IPS-NIHi11 (cell line): ENCODE measurements around the gene SPOCD1.

Experiments used
- DNase-seq: peaks from one replicate; pipeline ENCODE4 v3.0.0; 2012; ENCODE audit warnings: mixed read lengths, low spot score

The SPOCD1 gene

DNA sequence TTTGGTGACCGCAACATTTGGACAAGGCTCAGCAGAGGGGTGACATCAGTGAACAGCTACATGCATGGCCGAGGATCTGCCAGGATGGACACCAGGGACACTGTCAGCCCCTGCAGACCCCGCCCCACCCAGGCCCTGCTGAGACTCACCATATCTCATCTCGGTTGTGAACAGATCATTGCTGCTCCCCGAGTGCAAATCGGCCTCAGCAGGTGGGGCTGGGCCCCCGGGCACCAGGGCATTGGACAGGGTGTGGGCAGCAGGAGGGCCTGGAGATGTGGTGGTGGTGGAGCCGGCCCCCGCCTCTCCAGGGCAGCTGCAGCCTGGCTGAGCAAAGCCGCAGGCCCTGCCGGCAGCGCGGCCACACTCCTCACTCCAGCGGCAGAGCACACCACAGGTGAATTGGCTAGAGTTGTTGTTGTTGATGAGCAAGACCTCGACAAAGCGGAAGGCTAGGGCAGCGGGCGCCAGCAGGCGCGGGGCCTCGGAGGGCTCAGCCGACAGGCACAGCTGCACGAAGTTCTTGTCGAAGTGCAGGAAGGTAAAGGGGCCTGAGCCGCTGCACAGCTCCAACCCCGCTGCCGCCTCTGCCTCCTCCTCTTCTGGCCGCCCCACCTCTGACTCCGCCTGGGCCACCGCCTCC is 59.9 kb downstream of the SPOCD1 start:
- no peak for DNase-seq

DNA sequence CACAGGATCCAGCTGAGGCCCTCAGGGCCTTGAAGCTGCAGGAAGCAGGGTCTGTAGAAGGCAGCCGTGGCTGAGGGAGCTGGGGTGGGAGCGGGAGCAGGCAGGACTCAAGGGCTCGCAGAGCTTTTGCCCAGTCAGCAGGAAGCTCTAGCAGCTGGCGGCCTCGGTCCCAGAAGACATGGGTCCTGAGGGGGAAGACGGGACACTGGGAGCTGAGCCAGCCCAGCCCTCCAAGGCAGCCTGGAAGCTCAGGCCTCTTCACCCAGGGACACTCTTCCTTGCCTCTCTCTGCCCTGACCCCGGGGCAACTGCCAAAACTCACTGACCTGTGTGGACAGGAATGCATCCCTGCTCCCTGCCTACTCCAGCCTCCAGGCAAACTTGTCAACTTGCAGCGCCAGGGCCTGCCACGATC is 60.6 kb downstream of the SPOCD1 start:
- DNase-seq: no peak

DNA sequence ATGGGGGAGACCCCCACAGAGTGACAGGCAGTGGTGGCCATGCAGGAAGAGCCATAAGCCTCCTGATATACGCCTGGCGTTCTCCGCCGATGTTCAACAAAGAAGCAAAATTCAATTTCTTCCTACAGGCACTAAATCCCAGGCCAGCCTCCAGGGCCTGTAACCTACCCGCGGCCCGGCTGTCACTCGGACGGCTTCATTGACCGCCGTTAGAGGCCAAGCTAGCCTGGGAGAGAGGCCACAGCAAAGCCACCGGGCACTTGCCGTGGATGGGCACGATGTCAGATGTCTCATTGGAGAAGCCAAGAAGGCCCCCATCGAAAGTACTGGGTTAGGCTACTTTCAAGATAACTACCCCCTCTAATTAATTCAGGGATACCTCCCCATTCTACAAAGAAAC is 61.4 kb downstream of the SPOCD1 start:
- DNase-seq: no peak

DNA sequence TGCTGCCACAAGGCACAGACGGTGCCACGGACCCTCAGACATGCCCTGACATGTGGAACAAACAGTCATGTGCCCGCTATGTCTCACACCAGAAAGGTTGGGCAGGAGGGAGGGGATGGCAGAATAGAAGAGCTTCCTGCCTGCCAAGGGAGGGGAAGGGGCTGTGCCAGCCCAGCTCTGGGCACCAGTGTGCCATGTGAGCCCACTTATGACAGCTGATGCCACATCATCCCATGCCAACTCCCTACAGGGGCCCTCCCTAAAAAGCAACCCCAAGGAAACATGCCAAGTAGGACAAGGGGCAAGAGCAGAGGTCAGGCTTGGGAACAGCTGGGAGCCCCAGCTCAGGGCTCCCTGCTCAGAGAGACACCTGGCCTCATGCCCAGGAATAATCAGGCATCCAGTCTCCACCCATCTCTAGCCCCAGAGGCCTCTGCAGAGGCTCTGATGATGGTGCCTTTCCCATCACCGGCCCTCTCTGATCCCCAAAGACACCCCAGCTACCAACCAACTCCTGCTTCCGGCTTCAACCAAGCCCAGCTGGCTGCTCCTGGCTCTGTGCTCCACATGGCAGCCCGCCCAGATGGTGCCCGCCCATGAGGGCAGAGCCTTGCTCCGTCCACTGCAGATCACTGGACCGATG is 62.0 kb downstream of the SPOCD1 start:
- no peak for DNase-seq

DNA sequence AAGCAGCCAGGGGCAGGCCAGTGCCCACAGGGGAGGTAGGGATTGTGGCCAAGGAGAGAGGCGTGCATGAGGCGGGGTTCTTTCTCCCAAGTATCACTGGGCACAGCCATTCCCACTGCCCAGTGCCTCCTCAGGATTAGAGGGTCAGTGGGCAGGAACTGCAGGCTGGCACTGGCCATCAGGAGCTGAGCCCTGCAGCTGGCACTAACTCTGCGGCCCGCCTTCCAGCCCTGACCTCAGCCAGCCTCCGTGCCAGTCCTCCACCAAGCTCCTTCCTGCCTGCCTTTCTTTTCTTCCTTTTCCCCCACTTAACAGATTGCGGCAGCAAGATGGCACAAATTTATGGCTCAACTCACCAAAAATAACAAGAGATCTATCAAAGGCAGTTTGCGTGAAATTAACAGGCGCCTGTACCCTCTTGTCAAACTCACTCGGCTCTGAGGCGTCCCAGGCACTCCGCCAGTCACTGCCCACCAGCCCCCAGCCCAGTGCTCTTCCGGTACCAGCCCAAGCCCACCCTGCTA is 62.8 kb downstream of the SPOCD1 start:
- DNase-seq: no peak

DNA sequence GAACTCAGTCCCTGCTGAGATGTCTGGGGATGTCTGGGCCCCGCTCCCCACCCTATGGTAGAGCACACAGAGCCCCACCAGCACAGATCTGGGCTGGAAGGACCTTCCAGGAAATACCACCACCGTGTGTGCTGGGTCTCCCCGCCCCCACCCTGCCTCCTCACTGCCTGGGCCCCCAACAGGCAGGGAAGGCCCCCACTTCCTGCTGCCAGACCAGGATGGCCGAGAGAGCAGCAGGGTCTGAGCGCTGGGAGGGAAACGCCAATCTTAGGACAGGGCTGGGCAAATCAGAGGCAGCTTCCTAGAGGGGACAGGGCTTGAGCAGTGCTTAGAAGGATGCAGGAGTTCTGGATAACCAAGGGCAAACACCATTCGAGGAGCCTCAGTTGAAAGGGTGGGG is 63.6 kb downstream of the SPOCD1 start:
- no peak for DNase-seq

DNA sequence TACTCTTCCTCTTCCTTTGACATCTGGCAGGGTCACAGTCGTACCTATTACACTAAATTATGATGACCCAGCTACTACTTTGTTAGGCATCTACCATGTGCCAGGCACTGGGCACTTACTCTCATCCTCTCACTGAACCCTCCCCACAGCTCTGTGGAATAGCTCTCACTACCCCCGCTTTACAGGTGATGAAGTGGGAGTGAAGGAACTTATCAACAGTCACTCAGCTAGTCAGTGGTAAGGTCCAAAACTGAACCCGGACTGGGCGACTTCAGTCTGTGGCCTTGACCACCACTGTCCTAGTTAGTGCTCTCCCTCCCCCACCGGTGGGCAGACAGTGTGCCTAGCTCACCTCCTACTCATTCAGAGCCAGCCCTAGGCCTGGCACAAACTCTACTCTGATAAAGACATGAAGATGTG is 64.0 kb downstream of the SPOCD1 start:
- no peak for DNase-seq

DNA sequence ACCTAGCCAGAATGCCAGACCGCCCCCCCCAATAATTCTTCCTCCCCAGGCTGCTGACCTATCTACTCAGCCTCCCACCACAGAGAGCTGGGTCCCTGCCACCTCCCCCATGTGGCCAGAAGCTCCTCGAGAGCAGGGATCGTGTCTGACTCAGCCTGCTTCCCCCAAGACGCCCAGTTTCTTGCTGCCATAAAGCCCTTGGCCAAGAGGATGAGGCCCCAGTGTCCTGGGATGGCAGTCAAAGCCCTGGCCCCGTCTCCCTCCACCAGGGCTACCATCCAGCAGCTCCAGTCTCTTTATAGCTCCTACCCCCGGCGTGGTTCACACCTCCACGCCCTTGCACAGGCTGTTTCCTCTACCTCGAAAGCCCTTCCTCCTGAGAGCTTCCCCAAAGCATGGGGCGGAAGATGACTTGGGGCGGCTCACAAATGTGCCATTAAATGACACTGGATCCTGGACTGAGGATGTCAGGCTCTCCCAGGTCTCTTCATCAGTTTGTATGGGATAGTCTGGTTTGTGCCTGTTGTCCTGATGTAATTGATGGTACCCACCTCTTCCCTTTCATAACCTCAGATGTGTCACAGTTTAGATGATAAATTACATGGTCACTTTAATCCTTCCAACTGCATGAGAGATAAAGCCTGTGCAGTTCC is 64.8 kb downstream of the SPOCD1 start:
- DNase-seq: no peak

DNA sequence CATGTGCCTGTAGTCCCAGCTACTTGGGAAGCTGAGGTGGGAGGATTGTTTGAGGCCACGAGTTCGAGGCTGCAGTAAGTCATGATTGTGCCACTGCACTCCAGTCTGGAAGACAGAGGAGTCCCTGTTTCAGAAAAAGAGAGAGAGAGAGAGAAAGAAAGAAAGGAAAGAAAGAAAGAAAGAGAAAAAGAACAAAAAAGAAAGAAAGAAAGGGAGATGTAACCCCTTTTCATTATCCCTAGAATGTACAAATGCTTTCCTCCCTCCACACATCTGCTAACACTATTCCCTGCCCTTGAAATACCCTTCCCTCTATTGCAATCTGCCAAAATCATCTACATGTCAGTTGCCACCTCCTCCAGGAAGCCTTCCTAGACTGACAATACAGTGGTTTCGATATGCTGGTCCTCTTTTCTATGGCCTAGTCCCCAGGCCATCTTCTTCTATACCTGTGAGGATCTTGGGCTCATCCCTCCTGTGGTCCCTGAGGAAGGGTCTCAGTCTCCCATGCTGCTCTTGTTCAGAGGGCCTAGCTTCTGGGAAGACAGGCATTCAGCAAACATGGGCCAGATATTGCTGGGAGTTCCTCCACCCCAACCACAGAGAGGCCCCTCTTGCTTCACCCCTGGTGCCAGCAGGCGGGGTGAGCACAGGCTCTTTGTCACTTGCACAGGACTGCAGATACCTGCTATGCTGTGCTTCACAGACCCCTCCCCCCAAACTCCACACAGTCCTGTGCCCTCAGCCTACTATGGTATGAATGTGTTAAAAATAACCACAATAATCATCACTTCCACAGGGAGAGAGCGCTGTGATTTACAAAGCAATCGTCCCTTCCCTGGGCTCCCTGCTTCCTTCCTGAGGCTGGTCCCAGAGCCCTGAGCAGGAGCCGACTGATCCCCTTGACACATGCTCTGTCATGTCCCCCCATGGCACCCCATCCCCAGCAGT is 65.8 kb downstream of the SPOCD1 start:
- DNase-seq: no peak

DNA sequence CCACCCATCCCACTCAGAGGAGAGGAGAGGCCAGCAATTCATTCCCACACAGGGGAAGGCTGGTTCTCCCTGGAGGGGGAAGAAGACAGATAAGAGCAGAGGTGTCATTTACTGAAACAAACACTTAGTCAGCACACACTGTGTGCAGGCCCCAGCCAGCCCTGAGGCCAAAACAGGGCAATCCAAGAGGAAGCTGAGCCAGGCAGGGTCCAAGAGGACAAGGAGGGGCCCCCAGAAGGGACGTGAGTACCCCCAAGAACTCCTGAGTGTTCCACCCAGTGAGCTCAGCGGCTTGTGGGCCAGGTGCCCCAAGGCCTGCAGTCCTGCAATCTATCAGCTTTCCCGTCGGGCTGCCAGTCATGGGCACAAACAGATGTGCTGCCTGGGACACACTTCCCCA is 67.5 kb downstream of the SPOCD1 start:
- DNase-seq: no peak

DNA sequence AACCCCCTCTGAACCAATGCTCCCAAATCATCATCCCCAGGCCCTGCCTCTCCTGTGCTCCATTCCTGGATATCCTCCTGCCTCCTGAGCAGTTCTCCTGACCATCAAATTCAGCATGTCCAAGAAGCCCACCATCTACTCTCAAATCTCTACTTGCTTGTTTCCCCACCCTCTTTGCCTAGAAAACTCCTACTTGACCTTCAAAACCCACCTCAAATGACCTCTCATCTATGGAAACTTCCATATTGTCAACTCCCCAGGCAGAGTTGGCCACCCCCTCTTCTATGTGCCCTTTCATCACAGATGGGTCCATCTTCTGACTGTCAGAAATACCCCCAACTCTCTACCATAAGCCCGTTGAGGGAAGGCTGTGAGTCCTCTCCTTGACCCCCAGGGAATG is 68.5 kb downstream of the SPOCD1 start:
- no peak for DNase-seq

DNA sequence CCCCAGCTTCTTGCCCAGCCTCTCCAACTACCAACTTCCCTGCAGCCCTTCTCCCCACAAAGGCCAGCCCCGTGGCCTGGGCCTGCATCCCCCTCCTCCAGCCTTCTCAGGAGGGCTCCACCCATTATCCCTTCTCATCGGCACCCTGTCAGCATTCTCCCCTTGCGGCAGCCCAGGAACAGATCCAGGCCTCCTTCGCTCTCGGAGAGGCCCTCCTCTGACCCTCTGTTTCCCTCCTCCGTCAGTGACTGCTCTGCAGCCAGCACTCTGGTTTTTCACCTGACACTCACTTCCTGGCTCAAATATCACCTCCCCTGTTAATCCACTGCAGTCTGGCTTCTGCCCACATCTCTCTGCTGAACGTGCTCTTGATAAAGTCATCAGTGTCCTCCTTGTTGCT is 69.1 kb downstream of the SPOCD1 start:
- no peak for DNase-seq

DNA sequence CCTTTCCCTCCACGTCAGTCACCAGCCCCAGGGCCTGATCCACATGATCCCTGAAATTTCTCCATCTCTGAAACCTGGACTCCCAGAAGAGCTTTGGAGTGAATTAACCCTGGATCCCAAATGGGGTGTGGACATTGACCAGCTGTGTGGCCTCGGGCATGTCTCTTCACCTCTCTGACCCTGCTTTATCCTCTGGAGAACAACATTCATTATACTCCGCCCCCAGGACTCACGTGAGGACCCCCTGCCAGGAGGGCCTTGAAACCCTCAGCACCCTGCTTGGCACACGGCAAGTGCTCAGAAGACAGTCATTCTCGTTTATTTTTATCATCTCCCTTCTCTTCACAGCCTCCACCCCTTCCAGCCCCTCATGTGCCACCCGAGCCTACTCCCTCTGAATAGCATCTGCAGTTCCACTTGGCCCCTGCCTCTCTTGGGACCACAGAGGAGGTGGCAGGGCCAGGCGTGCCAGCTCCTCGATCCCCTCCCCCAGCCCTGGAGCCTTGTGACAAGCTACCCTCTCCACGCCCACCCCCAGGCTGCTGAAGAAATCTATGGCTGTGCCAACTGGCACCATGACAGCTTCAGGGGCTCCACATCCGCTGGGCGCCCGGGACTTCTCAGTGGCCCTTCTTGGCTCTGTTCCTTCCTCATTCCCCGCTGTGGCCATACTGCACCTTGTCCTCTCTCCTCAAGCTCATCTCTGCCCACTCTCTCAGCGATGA is 69.7 kb downstream of the SPOCD1 start:
- DNase-seq: no peak

DNA sequence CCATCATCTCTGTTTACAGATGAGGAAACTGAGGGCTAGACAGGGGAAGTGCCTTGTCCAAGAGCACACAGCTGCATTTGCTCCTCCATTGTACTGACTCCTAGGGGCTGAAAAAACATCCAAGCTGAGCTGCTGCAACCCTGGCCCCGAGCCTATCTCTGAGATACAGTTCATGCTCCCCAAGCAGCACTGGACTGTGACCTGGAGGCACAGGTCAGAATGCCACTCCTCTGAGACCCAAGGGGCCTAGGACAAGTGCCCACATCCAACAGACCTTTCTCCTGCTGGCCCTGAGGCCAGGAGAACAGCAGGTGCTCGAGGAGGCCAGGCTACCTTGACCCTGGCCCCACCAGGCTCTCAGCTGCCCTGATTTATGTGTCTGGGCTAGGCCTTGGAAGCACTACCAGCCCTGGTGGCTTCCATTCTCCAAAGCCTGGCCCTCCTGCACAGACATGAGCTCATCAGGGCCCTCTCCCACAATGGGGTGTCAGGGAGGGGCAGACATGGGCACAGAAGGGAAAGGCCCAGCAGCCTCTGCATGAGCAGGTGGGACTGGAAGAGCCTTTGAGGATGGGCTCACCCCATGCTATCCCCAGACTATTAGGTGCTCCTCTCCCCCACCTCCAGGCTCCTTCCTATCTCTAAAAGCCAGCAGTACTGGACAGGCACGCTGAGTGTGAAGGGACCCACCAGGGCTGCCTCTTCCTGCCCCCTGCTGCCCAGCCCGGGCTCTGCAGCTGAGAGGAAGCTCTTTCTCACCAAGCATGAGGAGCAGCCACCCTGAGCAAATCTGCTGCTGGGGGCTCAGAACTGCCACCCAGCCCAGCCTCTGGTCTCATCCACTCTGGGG is 70.5 kb downstream of the SPOCD1 start:
- peak; percentile 88 for DNase-seq

DNA sequence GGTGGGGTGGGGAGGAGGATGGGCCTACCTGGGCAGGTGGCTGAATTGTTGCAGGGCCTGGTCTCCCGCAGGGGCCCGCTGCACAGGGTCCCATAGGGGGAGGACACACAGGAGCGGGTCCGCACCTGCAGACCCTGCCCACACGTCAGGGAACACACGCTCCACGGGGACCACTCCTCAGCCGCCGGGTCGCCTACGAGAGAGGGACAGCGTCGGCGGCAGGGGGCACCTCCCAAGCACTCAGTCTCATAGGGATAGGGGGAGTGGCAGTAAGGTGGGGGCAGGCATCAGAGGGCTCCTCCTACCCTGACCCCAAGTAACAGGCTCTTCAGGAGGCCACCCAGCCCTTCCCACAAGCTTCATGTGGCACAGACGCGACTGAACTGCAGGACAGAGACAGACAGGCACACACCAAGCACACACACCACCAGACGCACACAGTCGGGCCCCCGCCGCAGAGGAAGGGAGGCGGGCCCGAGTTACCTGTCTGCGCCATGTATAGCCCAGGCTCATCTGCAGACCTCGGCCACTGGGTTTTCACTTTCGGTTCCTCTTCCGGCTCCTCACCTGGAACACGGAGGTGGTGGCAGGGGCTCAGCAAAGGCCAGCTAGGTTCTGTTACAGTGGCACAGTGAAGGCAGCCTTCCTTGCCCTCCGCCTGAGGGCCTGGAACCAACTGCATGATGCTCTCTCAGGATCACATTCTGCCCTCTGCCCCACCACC is 71.5 kb downstream of the SPOCD1 start:
- no peak for DNase-seq

DNA sequence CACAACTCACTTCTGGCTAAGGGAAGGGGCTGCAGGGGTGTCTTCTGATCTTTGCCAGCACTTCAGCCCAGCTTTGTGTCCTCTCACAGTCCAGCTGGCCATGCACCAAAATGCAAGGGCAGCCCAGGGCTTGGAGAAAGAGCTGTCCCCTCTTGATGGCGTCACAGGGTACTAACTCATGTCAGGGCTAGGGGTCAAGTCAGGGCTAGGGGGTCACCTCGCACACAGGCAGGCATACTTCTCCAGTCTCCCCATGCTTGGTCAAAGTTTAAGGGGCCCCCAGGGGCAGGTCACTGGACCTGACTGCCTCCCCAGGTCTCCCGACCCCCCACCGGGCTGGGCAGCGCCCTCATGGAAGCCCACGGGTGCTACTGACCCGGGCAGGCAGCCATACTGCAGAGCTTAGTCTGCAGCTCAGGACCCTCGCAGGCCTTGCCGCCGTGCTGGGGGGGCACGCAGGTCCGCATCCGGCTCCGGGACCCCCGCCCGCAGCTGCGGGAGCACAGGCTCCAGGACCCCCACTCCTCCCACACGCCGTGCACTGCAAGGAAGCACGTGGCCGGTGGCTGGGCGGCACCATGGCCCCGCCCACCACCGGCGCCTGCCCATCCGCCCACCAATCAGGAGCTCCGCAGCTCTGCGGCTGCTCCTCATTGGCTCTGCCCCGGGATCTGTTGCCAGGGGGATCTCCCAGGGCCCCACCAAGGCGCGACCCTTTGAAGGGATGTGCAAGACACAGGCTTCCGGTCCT is 73.2 kb downstream of the SPOCD1 start:
- DNase-seq: peak; percentile 88
